Measurements from ENCODE around the gene CLCN2.
A peak's percentile ranks its signal among the peaks of the same experiment; 100 is the strongest.

Gene CLCN2

DNA sequence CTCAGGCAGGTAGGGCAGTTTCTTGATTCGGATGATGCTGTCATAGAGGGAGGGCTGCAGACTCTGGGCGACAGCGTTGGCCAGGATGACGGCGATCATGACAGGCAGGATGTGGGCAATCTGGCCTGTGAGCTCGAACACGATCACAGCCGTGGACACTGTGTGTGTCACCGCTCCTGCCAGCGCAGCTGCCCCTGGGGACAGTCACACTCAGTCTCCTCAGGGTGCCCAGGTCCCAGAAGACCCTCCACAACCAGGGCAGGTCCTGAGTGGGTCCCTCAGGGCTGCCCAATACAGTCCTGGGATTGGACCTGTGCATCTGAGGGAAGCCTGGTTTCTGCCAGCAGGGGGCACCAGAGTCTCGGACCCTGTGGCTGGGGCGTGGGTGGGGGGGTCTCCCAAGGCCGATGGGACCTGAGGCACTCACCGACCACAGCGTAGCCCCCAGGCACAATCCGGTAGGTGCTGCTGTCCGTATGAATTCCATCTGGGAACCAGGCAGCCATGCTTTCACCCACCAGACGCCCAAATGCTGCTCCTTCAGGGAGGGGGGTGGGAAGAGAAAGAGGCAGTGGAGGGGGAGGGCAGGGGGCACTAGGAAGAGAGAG lies 7.2 kb downstream of the CLCN2 start:
- H3K27me3 ChIP-seq (ENCODE audit: insufficient read depth, poor library complexity, severe bottlenecking): no peaks in the 10 kb centered on the region
- TF ChIP-seq, protein P1, sequence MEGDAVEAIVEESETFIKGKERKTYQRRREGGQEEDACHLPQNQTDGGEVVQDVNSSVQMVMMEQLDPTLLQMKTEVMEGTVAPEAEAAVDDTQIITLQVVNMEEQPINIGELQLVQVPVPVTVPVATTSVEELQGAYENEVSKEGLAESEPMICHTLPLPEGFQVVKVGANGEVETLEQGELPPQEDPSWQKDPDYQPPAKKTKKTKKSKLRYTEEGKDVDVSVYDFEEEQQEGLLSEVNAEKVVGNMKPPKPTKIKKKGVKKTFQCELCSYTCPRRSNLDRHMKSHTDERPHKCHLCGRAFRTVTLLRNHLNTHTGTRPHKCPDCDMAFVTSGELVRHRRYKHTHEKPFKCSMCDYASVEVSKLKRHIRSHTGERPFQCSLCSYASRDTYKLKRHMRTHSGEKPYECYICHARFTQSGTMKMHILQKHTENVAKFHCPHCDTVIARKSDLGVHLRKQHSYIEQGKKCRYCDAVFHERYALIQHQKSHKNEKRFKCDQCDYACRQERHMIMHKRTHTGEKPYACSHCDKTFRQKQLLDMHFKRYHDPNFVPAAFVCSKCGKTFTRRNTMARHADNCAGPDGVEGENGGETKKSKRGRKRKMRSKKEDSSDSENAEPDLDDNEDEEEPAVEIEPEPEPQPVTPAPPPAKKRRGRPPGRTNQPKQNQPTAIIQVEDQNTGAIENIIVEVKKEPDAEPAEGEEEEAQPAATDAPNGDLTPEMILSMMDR (IDR thresholded peaks at IDR 0.05; ENCODE audit: poor library complexity, severe bottlenecking): peak; percentile 62
- no peaks in the 10 kb centered on the region for H3K4me1 ChIP-seq (ENCODE audit: insufficient read depth, poor library complexity, severe bottlenecking)
- DNase-seq (ENCODE audit: low spot score) (peak; percentile 48), ATAC-seq (ENCODE audit: low read depth) (0 out of 3 replicates have a peak, but pooled peaks have one; percentile 35)
- H3K27ac ChIP-seq (ENCODE audit: poor library complexity, severe bottlenecking): no peak overlapping the region
- no peak overlapping the region for H3K4me3 ChIP-seq (ENCODE audit: severe bottlenecking)
- no peaks in the 10 kb centered on the region for H3K9me3 ChIP-seq (ENCODE audit: severe bottlenecking)
- peaks cover 26% of the 10 kb centered on the region for H3K36me3 ChIP-seq (ENCODE audit: low read depth)

DNA sequence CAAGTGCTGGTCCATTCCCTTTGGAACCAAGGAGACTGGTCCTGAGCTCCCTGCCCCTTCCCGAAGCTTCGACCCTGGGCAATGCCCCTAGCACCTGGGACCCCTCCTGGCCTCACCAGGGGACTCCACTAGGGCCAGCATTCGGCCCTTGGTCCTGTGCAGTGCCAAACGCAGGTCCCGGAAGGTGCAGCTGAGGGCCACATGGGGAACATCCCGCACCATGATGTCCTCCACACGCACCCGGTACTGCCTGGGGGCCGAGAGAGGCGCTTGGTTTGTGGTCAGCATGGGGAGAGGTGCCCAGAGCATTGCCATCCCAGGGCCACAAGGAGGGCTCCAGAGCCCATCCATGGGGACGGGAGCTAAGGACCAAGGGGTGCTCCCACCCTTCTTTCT lies 7.9 kb downstream of the CLCN2 start:
- no peak overlapping the region for H3K4me3 ChIP-seq (ENCODE audit: severe bottlenecking)
- no peaks in the 10 kb centered on the region for H3K9me3 ChIP-seq (ENCODE audit: severe bottlenecking)
- peaks cover 26% of the 10 kb centered on the region for H3K36me3 ChIP-seq (ENCODE audit: low read depth)
- H3K4me1 ChIP-seq (ENCODE audit: insufficient read depth, poor library complexity, severe bottlenecking): no peaks in the 10 kb centered on the region
- DNase-seq (ENCODE audit: low spot score): peak; percentile 45
- no peaks in the 10 kb centered on the region for H3K27me3 ChIP-seq (ENCODE audit: insufficient read depth, poor library complexity, severe bottlenecking)
- ATAC-seq (ENCODE audit: low read depth): no peak
- no peak overlapping the region for H3K27ac ChIP-seq (ENCODE audit: poor library complexity, severe bottlenecking)
- TF ChIP-seq, protein P1 (IDR thresholded peaks at IDR 0.05; ENCODE audit: poor library complexity, severe bottlenecking): no peak

GRCh38 chr3:184352897-184353545 lies 8.4 kb downstream of the CLCN2 start:
- ATAC-seq (ENCODE audit: low read depth) (no peak), DNase-seq (ENCODE audit: low spot score) (no peak)
- Histone ChIP-seq H3K4me1 (ENCODE audit: insufficient read depth, poor library complexity, severe bottlenecking) (no peaks in the 10 kb centered on the region), H3K36me3 (ENCODE audit: low read depth) (peaks cover 26% of the 10 kb centered on the region), H3K4me3 (ENCODE audit: severe bottlenecking) (no peak overlapping the region), H3K27me3 (ENCODE audit: insufficient read depth, poor library complexity, severe bottlenecking) (no peaks in the 10 kb centered on the region), H3K27ac (ENCODE audit: poor library complexity, severe bottlenecking) (no peak overlapping the region), H3K9me3 (ENCODE audit: severe bottlenecking) (no peaks in the 10 kb centered on the region)
- TF ChIP-seq, protein P1 (IDR thresholded peaks at IDR 0.05; ENCODE audit: poor library complexity, severe bottlenecking): no peak

GRCh38 chr3:184352149-184352785 lies 9.1 kb downstream of the CLCN2 start:
- Histone ChIP-seq H3K27me3 (ENCODE audit: insufficient read depth, poor library complexity, severe bottlenecking) (no peaks in the 10 kb centered on the region), H3K27ac (ENCODE audit: poor library complexity, severe bottlenecking) (no peak overlapping the region), H3K9me3 (ENCODE audit: severe bottlenecking) (no peaks in the 10 kb centered on the region), H3K36me3 (ENCODE audit: low read depth) (peaks cover 26% of the 10 kb centered on the region), H3K4me1 (ENCODE audit: insufficient read depth, poor library complexity, severe bottlenecking) (no peaks in the 10 kb centered on the region), H3K4me3 (ENCODE audit: severe bottlenecking) (no peak overlapping the region)
- ATAC-seq (ENCODE audit: low read depth): no peak
- DNase-seq (ENCODE audit: low spot score): peak; percentile 35
- TF ChIP-seq, protein P1 (IDR thresholded peaks at IDR 0.05; ENCODE audit: poor library complexity, severe bottlenecking): no peak

Data from RWPE2 (cell line).